ENCODE measurements around the gene HERC4.

HERC4 gene

DNA sequence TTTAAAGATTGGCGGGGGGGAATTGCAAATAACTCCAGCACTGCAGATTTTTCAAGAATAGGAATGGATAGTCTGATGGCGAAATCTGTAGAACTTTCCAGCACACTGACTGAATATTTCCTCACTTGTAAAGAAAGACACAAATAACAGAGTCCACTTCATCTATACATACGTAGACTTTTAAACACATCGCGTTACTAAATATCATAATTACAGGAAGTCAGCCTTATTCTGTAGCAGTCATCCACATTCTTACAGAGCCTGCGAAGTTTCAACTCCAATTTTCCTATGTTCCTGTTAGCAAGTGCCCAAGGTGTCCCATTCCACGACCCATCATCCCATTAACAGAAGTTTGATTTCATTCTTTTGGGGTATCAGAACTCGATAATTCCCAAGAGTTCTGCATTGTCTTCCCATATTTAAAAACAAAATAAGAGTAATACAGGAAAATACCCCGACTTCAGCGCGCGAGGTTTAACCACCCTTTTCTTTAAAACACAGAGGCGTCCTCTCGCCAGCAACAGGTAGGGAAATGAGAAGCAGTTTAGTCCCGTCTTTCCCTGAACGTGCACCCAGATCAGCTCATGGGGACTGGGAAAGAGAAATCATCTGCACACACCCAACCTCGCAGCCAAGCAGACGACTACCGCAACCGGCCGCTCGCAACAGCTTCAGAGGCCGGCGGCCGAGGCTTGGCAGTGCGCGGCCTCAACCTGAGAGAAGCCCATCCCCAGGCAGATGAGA, 880 bp downstream of the HERC4 start:
- FAIRE-seq (peak; percentile 17), DNase-seq (ENCODE audit: insufficient read length) (no peak)
- TF ChIP-seq TAF1 (IDR thresholded peaks at IDR 0.05; ENCODE audit: borderline replicate concordance, low read depth, low read length) (no peak), POLR2AphosphoS5 (IDR thresholded peaks at IDR 0.05; ENCODE audit: low read depth, low read length) (no peak), POLR2A (IDR thresholded peaks at IDR 0.05; ENCODE audit: low read depth, low read length) (no peak)

DNA sequence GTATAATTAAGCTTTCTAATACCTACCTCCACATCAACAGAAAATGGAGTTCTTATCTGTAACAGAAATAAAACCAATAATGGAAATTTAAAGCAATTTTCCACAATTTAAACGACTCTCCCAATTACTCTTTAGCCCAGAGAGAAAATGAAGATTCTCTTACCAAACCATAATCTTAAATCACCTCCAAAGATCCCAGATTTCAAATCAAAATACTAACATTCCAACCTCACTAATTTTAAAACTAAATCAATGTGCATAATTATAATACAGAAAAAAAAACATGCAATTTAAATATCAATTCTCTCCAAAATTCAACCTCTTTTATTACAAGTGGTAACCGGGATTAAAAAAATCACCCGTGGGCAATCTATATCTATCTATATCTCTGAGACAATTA, 1.5 kb downstream of the HERC4 start:
- TF ChIP-seq TAF1 (IDR thresholded peaks at IDR 0.05; ENCODE audit: borderline replicate concordance, low read depth, low read length) (no peak), POLR2A (IDR thresholded peaks at IDR 0.05; ENCODE audit: low read depth, low read length) (no peak), POLR2AphosphoS5 (IDR thresholded peaks at IDR 0.05; ENCODE audit: low read depth, low read length) (no peak)
- no peak for DNase-seq (ENCODE audit: insufficient read length)
- no peak for FAIRE-seq

DNA sequence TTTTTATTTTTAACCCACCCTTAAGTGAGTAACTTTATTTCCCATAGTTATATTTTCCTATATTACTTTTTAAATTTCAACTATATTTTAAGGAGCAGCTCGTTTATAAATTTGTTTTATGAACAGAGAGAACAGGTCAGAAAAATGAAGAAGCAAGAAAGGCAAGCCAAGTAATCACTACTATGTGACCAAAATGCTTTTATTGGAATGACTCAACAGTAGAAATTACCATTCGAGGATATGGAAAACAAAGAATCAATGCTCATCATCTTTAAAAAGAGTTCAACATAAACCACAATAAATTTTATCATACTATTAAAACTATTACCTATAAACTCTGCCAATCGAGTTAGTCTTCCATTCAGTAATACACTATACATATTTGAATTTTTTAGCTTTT, 7.6 kb downstream of the HERC4 start:
- DNase-seq (ENCODE audit: insufficient read length) (no peak), FAIRE-seq (peak; percentile 66)
- no peak for TF ChIP-seq POLR2A (IDR thresholded peaks at IDR 0.05; ENCODE audit: low read depth, low read length)
- no peak for TF ChIP-seq POLR2AphosphoS5 (IDR thresholded peaks at IDR 0.05; ENCODE audit: low read depth, low read length)
- TF ChIP-seq TAF1 (IDR thresholded peaks at IDR 0.05; ENCODE audit: borderline replicate concordance, low read depth, low read length): no peak

GRCh38 chr10:68067029-68067428, 8.1 kb downstream of the HERC4 start:
- FAIRE-seq: no peak
- TF ChIP-seq TAF1 (IDR thresholded peaks at IDR 0.05; ENCODE audit: borderline replicate concordance, low read depth, low read length) (no peak), POLR2A (IDR thresholded peaks at IDR 0.05; ENCODE audit: low read depth, low read length) (no peak; the same call in 1 of the 2 replicates), POLR2AphosphoS5 (IDR thresholded peaks at IDR 0.05; ENCODE audit: low read depth, low read length) (no peak)
- DNase-seq (ENCODE audit: insufficient read length): no peak

- no peak for FAIRE-seq
- no peak for DNase-seq (ENCODE audit: insufficient read length)
- TF ChIP-seq TAF1 (IDR thresholded peaks at IDR 0.05; ENCODE audit: borderline replicate concordance, low read depth, low read length) (no peak), POLR2AphosphoS5 (IDR thresholded peaks at IDR 0.05; ENCODE audit: low read depth, low read length) (no peak), POLR2A (IDR thresholded peaks at IDR 0.05; ENCODE audit: low read depth, low read length) (no peak)
Measured at GRCh38 chr10:68053553-68053952, 21.5 kb downstream of the HERC4 start.

DNA sequence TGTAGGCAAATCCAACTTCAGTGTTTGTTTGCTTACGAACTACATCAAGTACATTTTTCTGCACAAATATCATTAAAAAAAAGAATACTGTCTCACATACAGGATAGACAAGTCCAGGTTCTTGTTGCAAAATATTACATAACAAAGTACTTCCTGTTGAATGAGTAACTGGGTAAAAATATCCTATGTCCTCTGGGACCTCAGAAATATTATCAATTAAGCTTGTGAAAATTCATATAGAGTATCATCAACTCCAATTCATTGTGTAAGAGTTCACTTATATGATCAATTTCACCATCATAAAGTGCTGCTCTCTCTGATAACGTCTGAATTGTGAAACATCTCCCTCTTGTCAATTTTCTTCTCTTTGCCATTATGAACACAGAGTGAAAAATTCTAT, 22.6 kb downstream of the HERC4 start:
- FAIRE-seq (no peak), DNase-seq (ENCODE audit: insufficient read length) (no peak)
- TF ChIP-seq TAF1 (IDR thresholded peaks at IDR 0.05; ENCODE audit: borderline replicate concordance, low read depth, low read length) (no peak), POLR2AphosphoS5 (IDR thresholded peaks at IDR 0.05; ENCODE audit: low read depth, low read length) (no peak), POLR2A (IDR thresholded peaks at IDR 0.05; ENCODE audit: low read depth, low read length) (no peak)

DNA sequence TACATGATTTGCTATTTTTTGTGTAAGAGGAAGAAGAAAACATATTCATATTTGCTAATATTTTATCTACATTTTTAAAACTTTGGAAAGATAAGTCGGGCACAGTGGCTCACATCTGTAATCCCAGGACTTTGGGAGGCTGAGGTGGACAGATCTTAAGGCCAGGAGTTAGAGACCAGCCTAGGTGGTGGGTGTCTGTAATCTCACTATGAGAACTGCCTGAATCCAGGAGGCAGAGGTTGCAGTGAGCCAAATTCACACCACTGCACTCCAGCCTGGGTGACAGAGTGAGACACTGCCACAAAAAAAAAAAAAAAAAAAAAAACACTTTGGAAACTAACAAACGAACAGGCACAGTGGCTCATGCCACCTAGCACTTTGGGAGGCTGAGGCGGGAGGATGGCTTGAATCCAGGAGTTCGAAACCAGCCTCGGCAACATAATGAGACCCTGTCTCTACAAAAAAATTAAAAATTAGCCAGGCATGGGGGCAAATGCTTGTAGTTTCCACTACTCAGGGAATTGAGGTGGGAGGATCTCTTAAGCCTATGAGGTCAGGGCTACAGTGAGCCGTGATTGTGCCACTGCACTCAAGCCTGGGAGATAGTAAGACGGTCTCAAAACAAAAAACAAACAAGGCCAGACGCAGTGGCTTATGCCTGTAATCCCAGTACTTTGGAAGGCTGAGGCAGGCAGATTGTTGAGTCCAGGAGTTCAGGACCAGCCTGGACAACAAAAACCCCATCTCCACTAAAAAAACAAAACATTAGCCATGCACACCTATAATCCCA, 25.6 kb downstream of the HERC4 start:
- no peak for FAIRE-seq
- no peak for DNase-seq (ENCODE audit: insufficient read length)
- TF ChIP-seq TAF1 (IDR thresholded peaks at IDR 0.05; ENCODE audit: borderline replicate concordance, low read depth, low read length) (no peak), POLR2AphosphoS5 (IDR thresholded peaks at IDR 0.05; ENCODE audit: low read depth, low read length) (no peak), POLR2A (IDR thresholded peaks at IDR 0.05; ENCODE audit: low read depth, low read length) (no peak)

DNA sequence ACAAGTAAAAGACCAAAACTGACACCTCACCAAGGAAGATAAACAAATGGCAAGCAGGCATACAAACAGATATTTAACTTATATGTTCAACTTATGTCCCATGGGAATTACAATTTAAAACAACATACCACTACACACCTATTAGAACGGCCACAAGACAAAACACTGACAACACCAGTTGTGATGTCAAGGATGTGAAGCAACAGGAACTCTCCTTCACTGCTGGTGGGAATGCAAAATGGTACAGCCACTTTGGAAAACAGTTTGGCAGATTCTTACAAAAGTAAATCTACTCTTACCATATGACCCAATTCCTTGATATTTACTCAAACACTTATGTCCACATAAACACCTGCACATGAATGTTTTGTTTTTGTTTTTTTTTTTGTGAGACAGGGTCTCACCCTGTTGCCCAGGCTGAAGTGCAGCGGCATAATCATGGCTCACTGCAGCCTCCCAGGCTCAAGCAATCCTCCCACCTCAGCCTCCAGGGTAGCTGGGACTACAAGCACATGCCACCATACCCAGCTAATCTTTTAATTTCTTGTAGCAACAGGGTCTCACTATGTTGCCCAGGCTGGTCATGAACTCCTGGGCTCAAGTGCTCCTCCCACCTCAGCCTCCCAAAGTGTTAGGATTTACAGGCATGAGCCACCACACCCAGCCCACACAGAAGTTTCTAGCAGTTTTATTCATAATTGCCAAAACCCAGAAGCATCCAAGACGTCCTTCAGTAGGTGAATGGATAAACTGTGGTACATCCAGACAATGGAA, 27.3 kb downstream of the HERC4 start:
- TF ChIP-seq POLR2AphosphoS5 (IDR thresholded peaks at IDR 0.05; ENCODE audit: low read depth, low read length): no peak
- TF ChIP-seq TAF1 (IDR thresholded peaks at IDR 0.05; ENCODE audit: borderline replicate concordance, low read depth, low read length): no peak
- TF ChIP-seq POLR2A (IDR thresholded peaks at IDR 0.05; ENCODE audit: low read depth, low read length): no peak
- FAIRE-seq: peak; percentile 5
- no peak for DNase-seq (ENCODE audit: insufficient read length)

DNA sequence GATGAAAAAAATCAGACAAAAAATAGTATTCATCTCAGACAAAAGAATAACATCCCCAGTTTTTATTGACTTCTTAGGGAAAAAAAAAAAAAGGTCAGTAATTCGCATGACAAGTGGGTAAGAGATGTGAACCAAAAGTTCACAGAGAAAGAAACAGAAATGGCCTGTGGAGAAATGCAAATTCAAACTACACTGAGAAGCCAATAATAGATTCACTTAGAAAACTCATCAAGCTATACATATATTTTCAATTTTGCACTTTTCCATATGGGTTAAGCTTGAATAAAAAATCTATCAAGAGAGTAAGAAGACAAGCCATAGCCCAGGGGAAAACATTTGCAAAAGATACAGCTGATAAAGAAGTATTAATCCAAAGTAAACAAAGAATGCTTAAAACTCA, 28.0 kb downstream of the HERC4 start:
- no peak for DNase-seq (ENCODE audit: insufficient read length)
- TF ChIP-seq POLR2A (IDR thresholded peaks at IDR 0.05; ENCODE audit: low read depth, low read length): no peak
- TF ChIP-seq TAF1 (IDR thresholded peaks at IDR 0.05; ENCODE audit: borderline replicate concordance, low read depth, low read length): no peak
- no peak for TF ChIP-seq POLR2AphosphoS5 (IDR thresholded peaks at IDR 0.05; ENCODE audit: low read depth, low read length)
- peak; percentile 9 for FAIRE-seq

DNA sequence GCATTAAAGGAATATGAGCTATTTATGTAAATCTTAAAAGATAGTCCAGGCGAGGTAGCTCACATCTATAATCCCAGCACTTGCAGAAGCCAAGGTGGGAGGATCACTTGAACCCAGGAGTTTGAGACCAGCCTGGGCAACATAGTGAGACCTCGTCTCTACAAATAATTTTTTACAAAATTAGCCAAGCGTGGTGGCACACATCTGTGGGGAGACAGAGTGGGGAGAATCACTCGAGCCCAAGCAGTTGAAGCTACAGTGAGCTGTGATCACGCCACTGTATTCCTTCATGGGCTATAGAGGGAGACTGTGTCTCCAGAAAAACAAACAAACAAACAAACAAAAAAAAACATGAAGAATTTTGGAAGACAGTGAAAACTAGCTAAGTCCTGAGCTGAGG, 28.4 kb downstream of the HERC4 start:
- DNase-seq (ENCODE audit: insufficient read length) (no peak), FAIRE-seq (no peak)
- no peak for TF ChIP-seq TAF1 (IDR thresholded peaks at IDR 0.05; ENCODE audit: borderline replicate concordance, low read depth, low read length)
- no peak for TF ChIP-seq POLR2AphosphoS5 (IDR thresholded peaks at IDR 0.05; ENCODE audit: low read depth, low read length)
- no peak for TF ChIP-seq POLR2A (IDR thresholded peaks at IDR 0.05; ENCODE audit: low read depth, low read length)

DNA sequence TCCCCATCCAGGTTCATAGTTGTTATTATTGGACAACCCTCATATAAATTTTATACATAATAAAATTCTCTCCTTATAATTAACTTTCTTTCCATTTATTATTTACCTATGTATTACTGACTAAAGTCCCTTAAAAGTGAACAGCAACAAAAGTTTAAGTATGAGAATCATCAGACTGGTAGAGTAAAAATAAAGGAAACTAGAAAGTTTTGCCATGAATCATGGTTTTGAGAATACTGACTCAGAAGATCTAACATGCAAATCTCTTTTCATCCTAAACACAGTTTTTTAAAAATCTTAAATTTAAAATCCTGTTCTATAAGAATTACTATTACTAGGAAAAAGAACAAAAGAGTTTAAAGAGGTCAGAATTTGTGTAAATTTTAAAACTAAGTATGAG, 32.1 kb downstream of the HERC4 start:
- FAIRE-seq (no peak), DNase-seq (ENCODE audit: insufficient read length) (no peak)
- TF ChIP-seq POLR2A (IDR thresholded peaks at IDR 0.05; ENCODE audit: low read depth, low read length): no peak
- no peak for TF ChIP-seq POLR2AphosphoS5 (IDR thresholded peaks at IDR 0.05; ENCODE audit: low read depth, low read length)
- no peak for TF ChIP-seq TAF1 (IDR thresholded peaks at IDR 0.05; ENCODE audit: borderline replicate concordance, low read depth, low read length)

Measured in GM12892 (cell line).